HepG2 (cell line): ENCODE data around the gene TMEM219. TPM values are rescaled to one million over a fixed set of nuclear protein-coding genes. Genes with fewer than 3 reads are reported as not detected.

Experiments used
- CTCF ChIP-seq: sonication (generic); formaldehyde crosslinking; IDR thresholded peaks from 2 replicates; pipeline ENCODE4 v1.5.0; 2020; ENCODE audit warnings: mild to moderate bottlenecking, missing genetic modification reagents, moderate library complexity
- HMG20A ChIP-seq: IDR thresholded peaks from 2 replicates; pipeline ENCODE4 v1.6.1; 2016; ENCODE audit warnings: borderline replicate concordance
- KLF9 ChIP-seq: IDR thresholded peaks from 2 replicates; pipeline ENCODE4 v1.6.1; 2016; ENCODE audit warnings: low read depth
- POLR2AphosphoS5 ChIP-seq: IDR thresholded peaks from 2 replicates; pipeline ENCODE4 v1.6.1; 2012; ENCODE audit warnings: low read depth, low read length
- PREB ChIP-seq: sonication (generic); formaldehyde crosslinking; IDR thresholded peaks from 2 replicates; pipeline ENCODE4 v1.4.0; 2020; ENCODE audit warnings: missing genetic modification reagents
- SNAPC4 ChIP-seq: sonication (generic); formaldehyde crosslinking; IDR thresholded peaks from 2 replicates; pipeline ENCODE4 v1.4.0; 2020; ENCODE audit warnings: mild to moderate bottlenecking, missing genetic modification reagents
- TARDBP ChIP-seq: sonication (generic); formaldehyde crosslinking; IDR thresholded peaks from 2 replicates; pipeline ENCODE4 v1.8.0; 2022; ENCODE audit warnings: mild to moderate bottlenecking, missing genetic modification reagents
- ZNF746 ChIP-seq: sonication (generic); formaldehyde crosslinking; IDR thresholded peaks from 2 replicates; pipeline ENCODE4 v1.8.0; 2022; ENCODE audit warnings: mild to moderate bottlenecking, missing genetic modification reagents
- ZSCAN31 ChIP-seq: sonication (generic); formaldehyde crosslinking; IDR thresholded peaks from 2 replicates; pipeline ENCODE4 v1.5.0; 2020; ENCODE audit warnings: low read depth, mild to moderate bottlenecking, missing genetic modification reagents
- polyA plus RNA-seq, 8 experiments: library from polyadenylated mRNA; depleted of rRNA in 3 of 8; stranded (reverse) in 7 of 8; unstranded in 1 of 8; fragments of >200 nt; fragmentation: Illumina TruSeq in 4 of 8; extraction: Trizol in 4 of 8; gene quantifications; 2 replicates each; pipeline versions ENCODE4 v1.2.1 to v1.2.3, GENCODE V29; 2011 to 2016; ENCODE audit warnings: low read depth in 4 of 8, missing spikeins in 1 of 8, mixed read lengths in 1 of 8; ENCODE audit not compliant: insufficient read depth in 1 of 8
- total RNA-seq, 5 experiments: library from RNA; depleted of rRNA; stranded (reverse); fragments of >200 nt; fragmentation: Illumina TruSeq; extraction: Trizol; gene quantifications; 2 replicates each; pipeline ENCODE4 v1.2.3, GENCODE V29; 2016; ENCODE audit warnings: low read depth in 1 of 5
- TF ChIP-seq, protein P1 (sequence below): sonication (generic); formaldehyde crosslinking; IDR thresholded peaks from 2 replicates; pipeline ENCODE4 v1.4.0; 2020; ENCODE audit warnings: missing genetic modification reagents
- TF ChIP-seq, protein P2 (sequence below): sonication (generic); formaldehyde crosslinking; IDR thresholded peaks from 2 replicates; pipeline ENCODE4 v1.9.0; 2022; ENCODE audit warnings: missing genetic modification reagents, mild to moderate bottlenecking, borderline replicate concordance

TMEM219 gene
- total and polyA plus RNA-seq, 2 of the 13 experiments (the other 11 are each of a cell fraction or from before 2014, with no cell fraction given), result 105 to 115 TPM

DNA sequence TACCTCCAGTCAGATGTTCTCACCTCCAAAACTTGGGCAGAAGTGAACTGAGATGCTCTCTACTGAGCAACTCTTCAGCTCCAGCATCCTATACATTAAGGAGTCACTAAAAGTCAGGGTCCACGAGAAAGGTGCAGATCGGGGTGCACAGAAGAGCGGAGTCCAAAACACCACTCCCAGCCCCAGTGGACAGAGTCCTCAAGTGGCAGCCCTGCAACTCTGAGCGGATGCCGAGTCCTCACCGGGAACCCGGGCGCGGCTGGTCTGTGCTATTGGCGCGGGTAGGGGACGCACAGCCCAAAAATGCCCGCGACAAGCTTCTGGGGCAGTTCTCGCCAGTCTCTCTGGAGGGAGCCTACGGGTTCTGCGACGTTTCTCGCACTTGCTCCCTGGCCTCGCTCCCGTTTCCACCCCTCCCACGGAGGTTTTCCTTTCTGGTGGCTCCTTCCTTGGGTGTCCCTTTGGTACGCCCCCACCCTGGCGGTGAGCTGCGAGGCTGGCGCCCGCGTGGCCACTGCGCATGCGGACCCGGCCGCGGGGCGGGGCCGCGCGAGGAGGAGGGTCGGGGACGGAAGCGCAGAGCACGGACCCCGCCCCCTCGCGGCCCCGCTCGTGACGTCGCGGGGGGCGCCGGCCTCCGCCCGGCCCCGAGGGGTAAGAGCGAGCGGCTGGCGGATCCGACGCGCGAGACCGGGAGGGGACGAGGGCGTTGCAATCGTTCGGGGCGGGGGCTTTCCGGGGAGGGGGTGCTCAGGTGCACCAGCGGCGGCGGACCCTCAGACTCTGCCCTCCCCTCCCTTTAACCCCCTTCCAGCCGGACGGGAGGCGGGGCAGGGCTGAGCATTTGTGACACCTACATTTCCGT is at the start of gene TMEM219 (continued):
- TF ChIP-seq, protein P1, sequence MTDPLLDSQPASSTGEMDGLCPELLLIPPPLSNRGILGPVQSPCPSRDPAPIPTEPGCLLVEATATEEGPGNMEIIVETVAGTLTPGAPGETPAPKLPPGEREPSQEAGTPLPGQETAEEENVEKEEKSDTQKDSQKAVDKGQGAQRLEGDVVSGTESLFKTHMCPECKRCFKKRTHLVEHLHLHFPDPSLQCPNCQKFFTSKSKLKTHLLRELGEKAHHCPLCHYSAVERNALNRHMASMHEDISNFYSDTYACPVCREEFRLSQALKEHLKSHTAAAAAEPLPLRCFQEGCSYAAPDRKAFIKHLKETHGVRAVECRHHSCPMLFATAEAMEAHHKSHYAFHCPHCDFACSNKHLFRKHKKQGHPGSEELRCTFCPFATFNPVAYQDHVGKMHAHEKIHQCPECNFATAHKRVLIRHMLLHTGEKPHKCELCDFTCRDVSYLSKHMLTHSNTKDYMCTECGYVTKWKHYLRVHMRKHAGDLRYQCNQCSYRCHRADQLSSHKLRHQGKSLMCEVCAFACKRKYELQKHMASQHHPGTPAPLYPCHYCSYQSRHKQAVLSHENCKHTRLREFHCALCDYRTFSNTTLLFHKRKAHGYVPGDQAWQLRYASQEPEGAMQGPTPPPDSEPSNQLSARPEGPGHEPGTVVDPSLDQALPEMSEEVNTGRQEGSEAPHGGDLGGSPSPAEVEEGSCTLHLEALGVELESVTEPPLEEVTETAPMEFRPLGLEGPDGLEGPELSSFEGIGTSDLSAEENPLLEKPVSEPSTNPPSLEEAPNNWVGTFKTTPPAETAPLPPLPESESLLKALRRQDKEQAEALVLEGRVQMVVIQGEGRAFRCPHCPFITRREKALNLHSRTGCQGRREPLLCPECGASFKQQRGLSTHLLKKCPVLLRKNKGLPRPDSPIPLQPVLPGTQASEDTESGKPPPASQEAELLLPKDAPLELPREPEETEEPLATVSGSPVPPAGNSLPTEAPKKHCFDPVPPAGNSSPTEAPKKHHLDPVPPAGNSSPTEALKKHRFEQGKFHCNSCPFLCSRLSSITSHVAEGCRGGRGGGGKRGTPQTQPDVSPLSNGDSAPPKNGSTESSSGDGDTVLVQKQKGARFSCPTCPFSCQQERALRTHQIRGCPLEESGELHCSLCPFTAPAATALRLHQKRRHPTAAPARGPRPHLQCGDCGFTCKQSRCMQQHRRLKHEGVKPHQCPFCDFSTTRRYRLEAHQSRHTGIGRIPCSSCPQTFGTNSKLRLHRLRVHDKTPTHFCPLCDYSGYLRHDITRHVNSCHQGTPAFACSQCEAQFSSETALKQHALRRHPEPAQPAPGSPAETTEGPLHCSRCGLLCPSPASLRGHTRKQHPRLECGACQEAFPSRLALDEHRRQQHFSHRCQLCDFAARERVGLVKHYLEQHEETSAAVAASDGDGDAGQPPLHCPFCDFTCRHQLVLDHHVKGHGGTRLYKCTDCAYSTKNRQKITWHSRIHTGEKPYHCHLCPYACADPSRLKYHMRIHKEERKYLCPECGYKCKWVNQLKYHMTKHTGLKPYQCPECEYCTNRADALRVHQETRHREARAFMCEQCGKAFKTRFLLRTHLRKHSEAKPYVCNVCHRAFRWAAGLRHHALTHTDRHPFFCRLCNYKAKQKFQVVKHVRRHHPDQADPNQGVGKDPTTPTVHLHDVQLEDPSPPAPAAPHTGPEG (CRISPR knock-in tag), result no peak; the same call in 1 of the 2 replicates
- 0 out of 2 replicates have a peak, but pooled peaks have one; percentile 38 for TF ChIP-seq PREB (CRISPR knock-in tag)
- peak; percentile 75; the same call in 1 of the 2 replicates for TF ChIP-seq ZSCAN31 (CRISPR knock-in tag)
- no peak; the same call in 1 of the 2 replicates for TF ChIP-seq KLF9 (CRISPR knock-in tag)
- TF ChIP-seq SNAPC4 (CRISPR knock-in tag), result no peak
- TF ChIP-seq, protein P2, sequence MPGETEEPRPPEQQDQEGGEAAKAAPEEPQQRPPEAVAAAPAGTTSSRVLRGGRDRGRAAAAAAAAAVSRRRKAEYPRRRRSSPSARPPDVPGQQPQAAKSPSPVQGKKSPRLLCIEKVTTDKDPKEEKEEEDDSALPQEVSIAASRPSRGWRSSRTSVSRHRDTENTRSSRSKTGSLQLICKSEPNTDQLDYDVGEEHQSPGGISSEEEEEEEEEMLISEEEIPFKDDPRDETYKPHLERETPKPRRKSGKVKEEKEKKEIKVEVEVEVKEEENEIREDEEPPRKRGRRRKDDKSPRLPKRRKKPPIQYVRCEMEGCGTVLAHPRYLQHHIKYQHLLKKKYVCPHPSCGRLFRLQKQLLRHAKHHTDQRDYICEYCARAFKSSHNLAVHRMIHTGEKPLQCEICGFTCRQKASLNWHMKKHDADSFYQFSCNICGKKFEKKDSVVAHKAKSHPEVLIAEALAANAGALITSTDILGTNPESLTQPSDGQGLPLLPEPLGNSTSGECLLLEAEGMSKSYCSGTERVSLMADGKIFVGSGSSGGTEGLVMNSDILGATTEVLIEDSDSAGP, result peak; percentile 85; the same call in 1 of the 2 replicates
- no peak for TF ChIP-seq ZNF746 (CRISPR knock-in tag)
- TF ChIP-seq POLR2AphosphoS5, result peak; percentile 92
- no peak; the same call in 1 of the 2 replicates for TF ChIP-seq CTCF (CRISPR knock-in tag)
- TF ChIP-seq HMG20A (CRISPR knock-in tag), result no peak
- TF ChIP-seq TARDBP (CRISPR knock-in tag), result no peak; the same call in 1 of the 2 replicates
